ENCODE measurements around the gene RNASE4. TPM values are rescaled to one million over a fixed set of nuclear protein-coding genes. Genes with fewer than 3 reads are reported as not detected.

Gene RNASE4
- total RNA-seq, 1 donor from 2014 or later = 10.5 TPM

- Mint-ChIP-seq H3K36me3 (peaks cover 5% of the 10 kb centered on the region), H3K9me3 (no peaks in the 10 kb centered on the region), H3K27ac (peak overlapping the region; percentile 58), H3K27me3 (no peaks in the 10 kb centered on the region), H3K4me1 (ENCODE audit: unreplicated experiment) (peaks cover 14% of the 10 kb centered on the region), H3K4me3 (peak overlapping the region; percentile 68)
- DNase-seq (ENCODE audit: extremely low spot score, unreplicated experiment) = no peak
- TF ChIP-seq, protein P1, sequence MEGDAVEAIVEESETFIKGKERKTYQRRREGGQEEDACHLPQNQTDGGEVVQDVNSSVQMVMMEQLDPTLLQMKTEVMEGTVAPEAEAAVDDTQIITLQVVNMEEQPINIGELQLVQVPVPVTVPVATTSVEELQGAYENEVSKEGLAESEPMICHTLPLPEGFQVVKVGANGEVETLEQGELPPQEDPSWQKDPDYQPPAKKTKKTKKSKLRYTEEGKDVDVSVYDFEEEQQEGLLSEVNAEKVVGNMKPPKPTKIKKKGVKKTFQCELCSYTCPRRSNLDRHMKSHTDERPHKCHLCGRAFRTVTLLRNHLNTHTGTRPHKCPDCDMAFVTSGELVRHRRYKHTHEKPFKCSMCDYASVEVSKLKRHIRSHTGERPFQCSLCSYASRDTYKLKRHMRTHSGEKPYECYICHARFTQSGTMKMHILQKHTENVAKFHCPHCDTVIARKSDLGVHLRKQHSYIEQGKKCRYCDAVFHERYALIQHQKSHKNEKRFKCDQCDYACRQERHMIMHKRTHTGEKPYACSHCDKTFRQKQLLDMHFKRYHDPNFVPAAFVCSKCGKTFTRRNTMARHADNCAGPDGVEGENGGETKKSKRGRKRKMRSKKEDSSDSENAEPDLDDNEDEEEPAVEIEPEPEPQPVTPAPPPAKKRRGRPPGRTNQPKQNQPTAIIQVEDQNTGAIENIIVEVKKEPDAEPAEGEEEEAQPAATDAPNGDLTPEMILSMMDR (conservative IDR thresholded peaks at IDR 0.05) = no peak
These were observed 3.2 kb downstream of the RNASE4 start for GRCh38 chr14:20687362-20688166.

DNA sequence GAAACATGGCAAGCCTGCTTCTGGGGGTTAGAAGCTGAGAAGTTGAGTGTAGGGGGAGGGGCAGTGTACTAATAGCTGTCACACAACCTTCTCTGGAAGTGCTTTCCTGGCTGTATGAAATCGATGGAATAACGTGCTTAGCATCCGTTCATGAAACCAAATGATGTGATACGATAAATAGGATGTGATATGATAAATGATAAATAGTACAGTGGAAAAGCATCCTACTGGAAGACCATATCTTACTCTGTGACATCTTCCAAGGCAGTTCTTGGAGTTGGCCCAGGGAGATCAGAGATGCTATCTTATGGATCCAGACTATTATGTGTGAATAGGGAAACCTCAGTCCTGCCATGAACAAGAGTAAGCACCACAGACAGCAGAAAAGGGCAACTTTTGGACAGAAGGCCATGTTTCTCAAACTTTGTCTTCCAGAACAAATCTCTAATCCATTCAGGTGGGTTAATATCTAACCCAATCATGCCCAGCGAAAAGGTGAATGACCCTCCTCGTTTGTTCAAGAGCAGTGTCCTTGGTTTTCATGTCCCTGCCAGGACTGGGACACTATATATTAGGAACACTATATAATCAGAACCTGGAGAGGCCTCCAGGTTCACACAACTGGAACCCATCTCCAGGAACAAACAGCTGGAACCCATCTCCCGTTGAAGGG is 3.9 kb downstream of the RNASE4 start, which contains the start of gene ANG:
Gene ANG (plus strand): TSS at position 598 of the 673 bp plus-strand sequence. CDS start 4,801 bp downstream, outside the sequence.
- Mint-ChIP-seq H3K9me3 (no peaks in the 10 kb centered on the region), H3K4me1 (ENCODE audit: unreplicated experiment) (peaks cover 14% of the 10 kb centered on the region), H3K36me3 (peaks cover 5% of the 10 kb centered on the region), H3K4me3 (peak within 1 kb of the TSS; percentile 68), H3K27me3 (no peaks in the 10 kb centered on the region), H3K27ac (peak within 1 kb of the TSS; percentile 58)
- no peak for DNase-seq (ENCODE audit: extremely low spot score, unreplicated experiment)
- TF ChIP-seq, protein P1 (conservative IDR thresholded peaks at IDR 0.05) = no peak

DNA sequence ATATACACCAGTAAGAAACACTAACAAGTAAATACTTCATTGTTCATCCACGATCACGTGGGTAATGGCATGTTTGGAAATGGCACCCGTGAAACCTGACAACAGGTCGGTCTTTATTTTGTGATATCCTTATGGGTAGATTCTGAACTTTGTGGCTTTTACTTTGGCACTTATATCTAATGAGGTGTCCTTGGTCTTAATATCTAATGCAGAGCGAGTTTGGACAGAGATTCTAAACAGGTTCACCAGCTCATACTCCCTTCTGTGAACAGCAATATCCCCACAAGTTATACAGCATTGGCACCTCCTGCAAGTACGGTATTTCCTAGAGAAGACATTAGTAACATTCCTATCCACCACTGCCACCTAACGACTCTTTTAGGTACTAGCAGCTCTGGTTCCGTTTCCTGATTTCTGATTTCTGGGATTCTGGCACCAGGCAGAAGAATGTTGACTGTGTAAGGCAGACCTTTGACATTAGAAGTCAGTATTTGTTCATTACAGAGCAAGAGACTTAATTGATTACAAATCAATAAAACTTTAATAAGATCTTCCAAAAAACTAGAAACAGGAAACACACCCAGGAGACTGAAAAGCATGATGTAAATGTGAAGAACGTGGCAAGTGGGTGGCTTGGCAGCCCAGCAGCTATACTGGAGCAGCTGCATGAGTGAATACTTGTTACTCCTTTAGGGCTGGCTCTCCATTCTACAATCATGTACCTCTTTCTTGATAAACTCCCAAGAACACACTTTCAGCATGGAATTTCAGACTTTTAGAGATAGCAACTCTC is 6.7 kb downstream of the RNASE4 start:
- peak overlapping the region; percentile 32 for H3K27ac Mint-ChIP-seq
- peaks cover 13% of the 10 kb centered on the region for H3K4me1 Mint-ChIP-seq (ENCODE audit: unreplicated experiment)
- no peaks in the 10 kb centered on the region for H3K9me3 Mint-ChIP-seq
- peaks cover 5% of the 10 kb centered on the region for H3K36me3 Mint-ChIP-seq
- DNase-seq (ENCODE audit: extremely low spot score, unreplicated experiment) = no peak
- no peaks in the 10 kb centered on the region for H3K27me3 Mint-ChIP-seq
- peak overlapping the region; percentile 55 for H3K4me3 Mint-ChIP-seq
- TF ChIP-seq, protein P1 (conservative IDR thresholded peaks at IDR 0.05) = peak; percentile 89

GRCh38 chr14:20692116-20692751 is 7.9 kb downstream of the RNASE4 start:
- Mint-ChIP-seq H3K27ac (no peak overlapping the region), H3K36me3 (peaks cover 5% of the 10 kb centered on the region)

More at GRCh38 chr14:20692116-20692751, 7.9 kb downstream of the RNASE4 start:
- H3K9me3 Mint-ChIP-seq = no peaks in the 10 kb centered on the region
- H3K27me3 Mint-ChIP-seq = no peaks in the 10 kb centered on the region
- no peak for DNase-seq (ENCODE audit: extremely low spot score, unreplicated experiment)
- H3K4me3 Mint-ChIP-seq = no peak overlapping the region
- peaks cover 9% of the 10 kb centered on the region for H3K4me1 Mint-ChIP-seq (ENCODE audit: unreplicated experiment)
- TF ChIP-seq, protein P1 (conservative IDR thresholded peaks at IDR 0.05) = no peak

Measured in type B pancreatic cell (in vitro differentiated cells).